ENCODE results near the gene ARFGAP1. TPM values are rescaled to one million over a fixed set of nuclear protein-coding genes. Genes with fewer than 3 reads are reported as not detected.

Gene ARFGAP1
- total RNA-seq, 1 donor = 85.5 TPM

GRCh38 chr20:63314566-63315239 lies 42.1 kb downstream of the ARFGAP1 start:
- H3K4me3 ChIP-seq (ENCODE audit: low read depth, low read length) = no peak overlapping the region
- no peak for DNase-seq (ENCODE audit: low read depth)
- TF ChIP-seq, protein P1, sequence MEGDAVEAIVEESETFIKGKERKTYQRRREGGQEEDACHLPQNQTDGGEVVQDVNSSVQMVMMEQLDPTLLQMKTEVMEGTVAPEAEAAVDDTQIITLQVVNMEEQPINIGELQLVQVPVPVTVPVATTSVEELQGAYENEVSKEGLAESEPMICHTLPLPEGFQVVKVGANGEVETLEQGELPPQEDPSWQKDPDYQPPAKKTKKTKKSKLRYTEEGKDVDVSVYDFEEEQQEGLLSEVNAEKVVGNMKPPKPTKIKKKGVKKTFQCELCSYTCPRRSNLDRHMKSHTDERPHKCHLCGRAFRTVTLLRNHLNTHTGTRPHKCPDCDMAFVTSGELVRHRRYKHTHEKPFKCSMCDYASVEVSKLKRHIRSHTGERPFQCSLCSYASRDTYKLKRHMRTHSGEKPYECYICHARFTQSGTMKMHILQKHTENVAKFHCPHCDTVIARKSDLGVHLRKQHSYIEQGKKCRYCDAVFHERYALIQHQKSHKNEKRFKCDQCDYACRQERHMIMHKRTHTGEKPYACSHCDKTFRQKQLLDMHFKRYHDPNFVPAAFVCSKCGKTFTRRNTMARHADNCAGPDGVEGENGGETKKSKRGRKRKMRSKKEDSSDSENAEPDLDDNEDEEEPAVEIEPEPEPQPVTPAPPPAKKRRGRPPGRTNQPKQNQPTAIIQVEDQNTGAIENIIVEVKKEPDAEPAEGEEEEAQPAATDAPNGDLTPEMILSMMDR (IDR thresholded peaks at IDR 0.05; ENCODE audit: insufficient read depth, low read depth, low read length) = no peak

DNA sequence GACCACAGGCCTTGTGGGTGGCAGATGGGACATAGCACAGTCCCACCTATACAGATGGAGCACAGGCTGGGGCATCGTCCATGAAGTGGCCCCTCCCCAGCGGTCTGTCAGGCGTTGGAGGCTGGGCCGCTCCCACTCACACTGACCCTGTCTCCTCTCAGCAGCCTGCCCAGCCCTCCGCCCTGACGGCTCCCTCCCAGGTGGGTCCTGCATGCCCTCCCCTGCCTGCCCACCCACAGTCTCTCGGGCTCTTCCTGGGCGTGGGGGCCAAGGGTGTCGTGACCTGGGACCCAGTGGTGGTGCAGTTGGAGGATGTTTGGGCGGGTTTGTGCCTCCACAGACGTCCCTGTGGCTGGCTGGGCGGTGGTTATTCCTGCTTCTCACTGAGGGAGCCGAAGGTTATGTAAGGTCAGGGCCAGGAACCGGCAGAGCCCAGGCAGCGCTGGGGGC lies 42.7 kb downstream of the ARFGAP1 start:
- H3K4me3 ChIP-seq (ENCODE audit: low read depth, low read length) = no peak overlapping the region
- TF ChIP-seq, protein P1 (IDR thresholded peaks at IDR 0.05; ENCODE audit: insufficient read depth, low read depth, low read length) = no peak
- no peak for DNase-seq (ENCODE audit: low read depth)

DNA sequence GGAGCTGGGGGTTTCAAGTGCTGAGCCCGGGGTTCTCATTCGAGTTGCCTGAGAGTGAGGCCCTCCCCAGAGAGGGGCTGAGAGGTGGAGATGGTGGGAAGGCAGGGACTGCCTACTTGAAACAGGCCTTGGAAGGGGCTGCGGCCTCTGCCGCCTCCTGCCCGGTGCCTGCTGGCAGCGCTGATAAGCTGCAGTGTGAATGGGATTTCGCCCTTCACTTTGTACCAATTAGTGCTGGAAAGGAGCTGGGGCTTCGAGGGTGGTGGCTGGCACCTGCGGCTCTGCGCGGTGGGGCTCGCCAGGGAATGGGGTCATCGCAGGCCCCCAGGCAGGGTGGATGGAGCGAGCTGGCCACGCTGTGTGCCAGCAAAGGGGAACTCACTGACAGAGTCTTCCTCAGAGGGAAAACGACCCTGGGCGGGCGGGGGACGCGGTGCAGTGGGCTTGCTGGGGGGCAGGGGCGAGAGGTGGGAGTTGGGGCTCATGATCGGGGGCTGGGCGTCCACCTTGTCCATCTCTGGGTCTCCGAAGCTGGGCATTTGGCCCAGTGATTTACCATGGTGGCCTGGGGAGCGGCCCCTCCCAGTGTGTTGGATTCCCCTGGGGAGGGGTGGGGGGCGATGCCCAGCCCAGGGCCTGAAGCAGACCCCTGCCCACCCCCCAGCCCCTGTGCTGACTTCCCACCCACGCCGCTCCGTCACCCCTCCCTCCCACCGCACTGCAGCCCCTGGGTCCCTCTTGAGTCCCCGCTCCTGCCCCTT lies 43.3 kb downstream of the ARFGAP1 start:
- H3K4me3 ChIP-seq (ENCODE audit: low read depth, low read length) = no peak overlapping the region
- no peak for DNase-seq (ENCODE audit: low read depth)
- TF ChIP-seq, protein P1 (IDR thresholded peaks at IDR 0.05; ENCODE audit: insufficient read depth, low read depth, low read length) = no peak

DNA sequence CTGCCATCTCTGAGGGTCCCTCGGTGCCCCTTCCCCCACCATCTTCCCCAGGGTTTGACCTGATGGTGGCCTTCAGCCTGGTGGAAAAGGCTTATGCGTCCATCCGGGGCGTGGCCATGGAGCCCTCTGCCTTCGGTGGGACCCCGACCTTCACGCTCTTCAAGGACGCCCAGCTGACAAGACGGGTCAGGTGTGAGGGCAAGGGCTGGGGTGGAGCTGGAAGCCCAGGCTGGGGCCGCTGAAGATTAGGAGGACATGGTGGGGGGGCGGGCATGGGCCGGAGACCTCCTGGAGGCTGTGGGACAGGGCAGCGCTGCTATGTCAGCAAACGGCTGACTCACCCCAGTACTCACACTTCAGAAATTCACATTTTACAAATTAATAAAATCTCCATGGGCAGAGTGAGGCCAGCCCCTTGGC lies 43.9 kb downstream of the ARFGAP1 start:
- DNase-seq (ENCODE audit: low read depth) = no peak
- no peak overlapping the region for H3K4me3 ChIP-seq (ENCODE audit: low read depth, low read length)
- TF ChIP-seq, protein P1 (IDR thresholded peaks at IDR 0.05; ENCODE audit: insufficient read depth, low read depth, low read length) = no peak

DNA sequence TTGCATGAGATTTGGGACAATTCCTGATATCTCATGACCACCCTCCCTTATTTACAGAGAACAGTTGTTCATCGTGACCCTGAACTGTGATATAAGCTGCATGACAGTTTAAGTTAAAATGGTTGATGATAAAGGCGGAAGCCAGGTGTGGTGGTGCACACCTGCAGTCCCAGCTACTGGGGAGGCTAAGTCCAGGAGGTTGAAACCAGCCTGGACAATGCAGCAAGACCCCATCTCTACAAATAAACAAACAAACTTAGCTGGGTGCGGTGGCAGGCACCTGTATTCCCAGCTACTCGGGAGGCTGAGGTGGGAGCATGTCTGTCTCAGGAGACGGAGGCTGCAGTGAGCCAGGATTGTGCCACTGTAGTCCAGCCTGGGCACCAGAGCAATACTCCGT lies 44.4 kb downstream of the ARFGAP1 start:
- TF ChIP-seq, protein P1 (IDR thresholded peaks at IDR 0.05; ENCODE audit: insufficient read depth, low read depth, low read length) = no peak
- no peak for DNase-seq (ENCODE audit: low read depth)
- no peak overlapping the region for H3K4me3 ChIP-seq (ENCODE audit: low read depth, low read length)

GRCh38 chr20:63317601-63318291 lies 45.1 kb downstream of the ARFGAP1 start:
- no peak for DNase-seq (ENCODE audit: low read depth)
- TF ChIP-seq, protein P1 (IDR thresholded peaks at IDR 0.05; ENCODE audit: insufficient read depth, low read depth, low read length) = no peak
- no peak overlapping the region for H3K4me3 ChIP-seq (ENCODE audit: low read depth, low read length)
